Peyer's patch (tissue), 4 donors: ENCODE measurements around the gene GPR139.

Experiments used
- POLR2A ChIP-seq, 2 donors: fragments of 450-650 bp; IDR thresholded peaks; one replicate each; pipeline ENCODE4 v1.5.1; 2017; ENCODE audit warnings: antibody characterized with exemption in 2 of 2, mild to moderate bottlenecking in 2 of 2, moderate library complexity in 2 of 2
- TF ChIP-seq, protein P1 (sequence below), 6 experiments: fragments of 450-650 bp in 4 of 6; fragments of 200-600 bp in 2 of 6; sonication (generic) in 1 of 6; IDR thresholded peaks; one replicate each; pipeline ENCODE4 v1.5.1; 2017 to 2019; ENCODE audit warnings: antibody characterized with exemption in 6 of 6, mild to moderate bottlenecking in 3 of 6, moderate library complexity in 1 of 6

DNA sequence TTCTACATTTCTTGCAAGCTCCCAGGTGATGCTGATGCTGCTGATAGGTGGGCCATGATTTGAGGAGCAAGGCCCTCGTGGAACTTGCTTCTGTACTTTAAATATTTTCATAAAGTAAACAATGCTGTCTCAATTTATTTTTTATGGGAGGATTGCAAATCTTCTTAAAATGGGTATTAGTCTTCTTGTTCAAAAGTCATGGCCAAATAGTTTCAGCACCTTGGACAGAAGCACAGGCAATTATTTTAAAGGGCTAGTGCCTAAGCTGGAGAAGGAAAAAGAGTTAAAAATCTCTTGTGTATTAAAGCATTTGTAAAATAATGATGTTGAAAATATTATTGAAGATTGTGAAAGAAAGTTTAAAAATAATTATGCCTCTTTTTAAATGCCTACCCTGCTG lies 50.5 kb downstream of the GPR139 start:
- TF ChIP-seq, protein P1, sequence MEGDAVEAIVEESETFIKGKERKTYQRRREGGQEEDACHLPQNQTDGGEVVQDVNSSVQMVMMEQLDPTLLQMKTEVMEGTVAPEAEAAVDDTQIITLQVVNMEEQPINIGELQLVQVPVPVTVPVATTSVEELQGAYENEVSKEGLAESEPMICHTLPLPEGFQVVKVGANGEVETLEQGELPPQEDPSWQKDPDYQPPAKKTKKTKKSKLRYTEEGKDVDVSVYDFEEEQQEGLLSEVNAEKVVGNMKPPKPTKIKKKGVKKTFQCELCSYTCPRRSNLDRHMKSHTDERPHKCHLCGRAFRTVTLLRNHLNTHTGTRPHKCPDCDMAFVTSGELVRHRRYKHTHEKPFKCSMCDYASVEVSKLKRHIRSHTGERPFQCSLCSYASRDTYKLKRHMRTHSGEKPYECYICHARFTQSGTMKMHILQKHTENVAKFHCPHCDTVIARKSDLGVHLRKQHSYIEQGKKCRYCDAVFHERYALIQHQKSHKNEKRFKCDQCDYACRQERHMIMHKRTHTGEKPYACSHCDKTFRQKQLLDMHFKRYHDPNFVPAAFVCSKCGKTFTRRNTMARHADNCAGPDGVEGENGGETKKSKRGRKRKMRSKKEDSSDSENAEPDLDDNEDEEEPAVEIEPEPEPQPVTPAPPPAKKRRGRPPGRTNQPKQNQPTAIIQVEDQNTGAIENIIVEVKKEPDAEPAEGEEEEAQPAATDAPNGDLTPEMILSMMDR (IDR thresholded peaks at IDR 0.05) = no peak
- no peak for TF ChIP-seq POLR2A (IDR thresholded peaks at IDR 0.05)
